SU-DHL-6 (cell line): Measurements from ENCODE around the gene ABHD8.

Experiments used
- H2AFZ ChIP-seq: fragments of 200-600 bp; sonication (generic); 2 replicates; pipeline ENCODE4 v1.6.1; 2014; ENCODE audit warnings: low read depth, mild to moderate bottlenecking, moderate library complexity, mixed read lengths, antibody characterized with exemption, low read length; ENCODE audit not compliant: severe bottlenecking
- H3F3A ChIP-seq: fragments of 200-600 bp; shearing (Covaris generic); 2 replicates; pipeline ENCODE4 v1.6.0; 2016; ENCODE audit warnings: antibody characterized with exemption, mild to moderate bottlenecking; ENCODE audit not compliant: insufficient read depth
- H3K27ac ChIP-seq: fragments of 200-600 bp; sonication (generic); 2 replicates; pipeline ENCODE4 v1.5.1; 2016; ENCODE audit warnings: low read depth, mild to moderate bottlenecking, low read length, moderate library complexity, mixed read lengths
- H3K27me3 ChIP-seq: fragments of 200-600 bp; sonication (generic), shearing (Covaris generic); 2 replicates; pipeline ENCODE4 v1.6.0; 2014; ENCODE audit warnings: mild to moderate bottlenecking, low read length
- H3K36me3 ChIP-seq: fragments of 200-600 bp; sonication (generic); 2 replicates; pipeline ENCODE4 v1.6.1; 2014; ENCODE audit warnings: mild to moderate bottlenecking, low read length, mixed read lengths
- H3K4me2 ChIP-seq: fragments of 300-600, 200-600 bp; shearing (Covaris generic), sonication (generic); 2 replicates; pipeline ENCODE4 v1.6.0; 2014; ENCODE audit warnings: low read length, low read depth, mild to moderate bottlenecking; ENCODE audit not compliant: poor library complexity, severe bottlenecking
- H3K4me3 ChIP-seq: fragments of 200-600 bp; sonication (generic); 2 replicates; pipeline ENCODE4 v1.5.1; 2014; ENCODE audit warnings: antibody characterized with exemption, low read length, mild to moderate bottlenecking, mixed read lengths; ENCODE audit not compliant: insufficient read depth, poor library complexity, severe bottlenecking
- H3K79me2 ChIP-seq: fragments of 200-600 bp; sonication (generic); 2 replicates; pipeline ENCODE4 v1.6.1; 2014; ENCODE audit warnings: mild to moderate bottlenecking, low read length, moderate library complexity; ENCODE audit not compliant: insufficient read depth
- H3K9ac ChIP-seq: fragments of 200-600 bp; sonication (generic); 2 replicates; pipeline ENCODE4 v1.7.0; 2014; ENCODE audit warnings: mild to moderate bottlenecking, low read length
- H3K9me2 ChIP-seq: fragments of 200-600 bp; sonication (generic); replicated peaks from 2 replicates; pipeline ENCODE4 v1.6.1; 2014; ENCODE audit warnings: low read length; ENCODE audit not compliant: insufficient read depth
- H3K9me3 ChIP-seq: fragments of 200-600 bp; sonication (generic); 2 replicates; pipeline ENCODE4 v1.6.1; 2014; ENCODE audit warnings: low read length, mixed read lengths; ENCODE audit not compliant: insufficient read depth
- H4K20me1 ChIP-seq: fragments of 200-600 bp; sonication (generic); 2 replicates; pipeline ENCODE4 v1.6.1; 2014; ENCODE audit warnings: low read depth, mild to moderate bottlenecking, antibody characterized with exemption, low read length, moderate library complexity, mixed read lengths
- EZH2phosphoT487 ChIP-seq: fragments of 200-600 bp; sonication (generic), shearing (Covaris generic); conservative IDR thresholded peaks from 2 replicates; pipeline ENCODE4 v1.6.1; 2018; ENCODE audit warnings: mild to moderate bottlenecking, antibody characterized with exemption, low read length, moderate library complexity, mixed read lengths
- TF ChIP-seq, protein P1 (sequence below): fragments of 200-600 bp; sonication (generic); IDR thresholded peaks from one replicate; pipeline ENCODE4 v1.5.1; 2017; ENCODE audit warnings: antibody characterized with exemption, mild to moderate bottlenecking, low read length, moderate library complexity; ENCODE audit not compliant: insufficient read depth, poor library complexity, severe bottlenecking

The ABHD8 gene

DNA sequence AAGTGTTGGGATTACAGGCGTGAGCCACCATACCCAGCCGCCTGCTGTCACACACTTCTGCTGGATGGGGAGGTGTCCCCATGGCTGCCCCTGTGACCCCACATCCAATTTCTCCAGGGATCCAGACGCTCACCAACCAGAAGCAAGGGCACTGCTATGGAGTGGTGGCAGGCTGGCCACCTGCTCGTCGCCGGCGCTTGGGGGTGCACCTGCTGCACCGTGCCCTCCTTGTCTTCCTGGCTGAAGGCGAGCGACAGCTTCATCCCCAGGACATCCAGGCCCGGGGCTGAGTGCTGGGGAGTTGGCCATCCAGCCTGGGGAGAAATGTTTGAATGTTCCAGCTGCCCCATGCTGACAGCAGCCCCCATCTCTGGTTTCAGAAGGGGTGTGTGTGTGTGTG lies 17.0 kb downstream of the ABHD8 start:
- H3K27ac ChIP-seq: no peak overlapping the region
- no peaks in the 10 kb centered on the region for H3K9me3 ChIP-seq
- no peaks in the 10 kb centered on the region for H3K27me3 ChIP-seq
- peaks cover 16% of the 10 kb centered on the region for H3K79me2 ChIP-seq
- no peak overlapping the region for H3K4me3 ChIP-seq
- no peak overlapping the region for H2AFZ ChIP-seq
- peaks cover 20% of the 10 kb centered on the region for H3K36me3 ChIP-seq
- no peak for TF ChIP-seq EZH2phosphoT487
- TF ChIP-seq, protein P1, sequence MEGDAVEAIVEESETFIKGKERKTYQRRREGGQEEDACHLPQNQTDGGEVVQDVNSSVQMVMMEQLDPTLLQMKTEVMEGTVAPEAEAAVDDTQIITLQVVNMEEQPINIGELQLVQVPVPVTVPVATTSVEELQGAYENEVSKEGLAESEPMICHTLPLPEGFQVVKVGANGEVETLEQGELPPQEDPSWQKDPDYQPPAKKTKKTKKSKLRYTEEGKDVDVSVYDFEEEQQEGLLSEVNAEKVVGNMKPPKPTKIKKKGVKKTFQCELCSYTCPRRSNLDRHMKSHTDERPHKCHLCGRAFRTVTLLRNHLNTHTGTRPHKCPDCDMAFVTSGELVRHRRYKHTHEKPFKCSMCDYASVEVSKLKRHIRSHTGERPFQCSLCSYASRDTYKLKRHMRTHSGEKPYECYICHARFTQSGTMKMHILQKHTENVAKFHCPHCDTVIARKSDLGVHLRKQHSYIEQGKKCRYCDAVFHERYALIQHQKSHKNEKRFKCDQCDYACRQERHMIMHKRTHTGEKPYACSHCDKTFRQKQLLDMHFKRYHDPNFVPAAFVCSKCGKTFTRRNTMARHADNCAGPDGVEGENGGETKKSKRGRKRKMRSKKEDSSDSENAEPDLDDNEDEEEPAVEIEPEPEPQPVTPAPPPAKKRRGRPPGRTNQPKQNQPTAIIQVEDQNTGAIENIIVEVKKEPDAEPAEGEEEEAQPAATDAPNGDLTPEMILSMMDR: no peak
- H3F3A ChIP-seq: peaks cover 11% of the 10 kb centered on the region
- H3K9ac ChIP-seq: no peak overlapping the region
- H3K4me2 ChIP-seq: no peak overlapping the region
- H3K9me2 ChIP-seq: no peaks in the 10 kb centered on the region
- peaks cover 7% of the 10 kb centered on the region; the same call in 1 of the 2 replicates for H4K20me1 ChIP-seq

DNA sequence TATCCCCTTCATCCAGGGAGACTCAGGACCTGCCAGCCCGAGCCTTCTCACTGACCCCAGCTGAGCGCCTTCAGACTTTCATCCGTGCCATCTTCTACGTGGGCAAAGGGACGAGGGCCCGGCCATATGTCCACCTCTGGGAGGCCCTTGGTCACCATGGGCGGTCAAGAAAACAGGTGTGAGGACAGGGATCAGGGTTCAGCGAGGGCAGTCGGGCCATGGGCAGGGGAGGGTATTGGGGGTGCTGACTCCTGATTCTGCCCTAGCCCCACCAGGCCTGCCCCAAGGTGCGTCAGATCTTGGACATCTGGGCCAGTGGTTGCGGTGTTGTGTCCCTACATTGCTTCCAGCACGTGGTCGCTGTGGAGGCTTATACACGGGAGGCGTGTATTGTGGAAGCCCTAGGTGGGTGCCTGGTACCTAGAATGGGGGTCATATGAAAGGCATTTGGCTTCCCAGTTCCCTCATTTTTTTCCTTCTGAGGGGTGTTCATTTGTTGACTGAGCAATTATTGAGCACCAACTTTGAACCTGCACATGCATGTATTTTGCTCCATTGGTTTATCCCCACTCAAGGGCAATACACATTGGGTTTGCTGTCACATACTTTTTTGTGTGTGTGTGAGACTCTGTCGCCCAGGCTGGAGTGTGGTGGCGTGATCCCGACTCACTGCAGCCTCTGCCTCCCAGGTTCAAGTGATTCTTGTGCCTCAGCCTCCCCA lies 17.6 kb downstream of the ABHD8 start:
- TF ChIP-seq EZH2phosphoT487: no peak
- TF ChIP-seq, protein P1: no peak
- Histone ChIP-seq H3F3A (peaks cover 17% of the 10 kb centered on the region), H3K27ac (no peak overlapping the region), H3K79me2 (peaks cover 16% of the 10 kb centered on the region), H3K9me2 (no peaks in the 10 kb centered on the region), H2AFZ (no peak overlapping the region), H3K9me3 (no peaks in the 10 kb centered on the region), H3K4me2 (no peak overlapping the region), H3K9ac (no peak overlapping the region), H4K20me1 (peaks cover 7% of the 10 kb centered on the region; the same call in 1 of the 2 replicates), H3K27me3 (no peaks in the 10 kb centered on the region), H3K36me3 (peaks cover 20% of the 10 kb centered on the region), H3K4me3 (no peak overlapping the region)

DNA sequence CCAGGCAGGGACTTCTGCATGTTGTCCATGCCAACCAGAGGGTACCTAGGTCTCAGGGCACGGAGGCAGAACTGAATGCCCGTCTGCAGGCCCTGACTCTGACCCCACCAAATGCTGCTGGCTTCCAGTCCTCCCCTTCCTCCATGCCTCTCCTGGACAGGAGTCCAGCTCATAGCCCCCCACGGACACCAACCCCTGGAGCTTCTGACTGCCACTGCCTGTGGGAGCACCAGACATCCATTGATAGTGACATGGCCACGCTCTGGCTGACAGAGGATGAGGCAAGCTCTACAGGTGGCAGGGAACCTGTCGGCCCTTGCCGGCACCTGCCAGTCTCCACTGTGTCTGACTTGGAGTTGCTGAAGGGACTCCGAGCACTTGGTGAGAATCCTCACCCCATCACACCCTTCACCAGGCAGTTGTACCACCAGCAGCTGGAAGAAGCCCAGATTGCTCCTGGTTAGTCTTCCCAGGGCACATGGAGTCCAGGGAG lies 19.7 kb downstream of the ABHD8 start:
- Histone ChIP-seq H3K4me3 (no peak overlapping the region), H2AFZ (no peak overlapping the region), H3K27ac (no peak overlapping the region), H3K79me2 (peaks cover 16% of the 10 kb centered on the region), H3K4me2 (no peak overlapping the region), H3K9me3 (no peaks in the 10 kb centered on the region), H3K27me3 (no peaks in the 10 kb centered on the region), H3K9ac (no peak overlapping the region), H3F3A (peaks cover 21% of the 10 kb centered on the region), H4K20me1 (peaks cover 7% of the 10 kb centered on the region; the same call in 1 of the 2 replicates), H3K36me3 (peaks cover 20% of the 10 kb centered on the region), H3K9me2 (no peaks in the 10 kb centered on the region)
- TF ChIP-seq, protein P1: no peak
- no peak for TF ChIP-seq EZH2phosphoT487
